ENCODE results near the gene SLC35E3.

SLC35E3 gene

GRCh38 chr12:68733661-68734071, 12.3 kb upstream of the SLC35E3 start:
- H3K9me2 ChIP-seq (replicated peaks; ENCODE audit: insufficient read depth, low read length), result no peaks in the 10 kb centered on the region
- H3K9me3 ChIP-seq (ENCODE audit: insufficient read depth, low read length), result no peaks in the 10 kb centered on the region
- no peak overlapping the region for H3K27ac ChIP-seq (ENCODE audit: low read depth, low read length)
- H3K27me3 ChIP-seq (ENCODE audit: low read length), result no peaks in the 10 kb centered on the region
- H3F3A ChIP-seq (ENCODE audit: insufficient read depth), result 0 out of 2 replicates have a peak, but pooled peaks cover 4% of the 10 kb centered on the region
- no peak overlapping the region for H3K4me3 ChIP-seq (ENCODE audit: insufficient read depth, low read length, poor library complexity, severe bottlenecking)
- H3K9ac ChIP-seq (ENCODE audit: low read length), result no peak overlapping the region
- peaks cover 49% of the 10 kb centered on the region for H3K36me3 ChIP-seq (ENCODE audit: low read length)
- TF ChIP-seq CTCF (IDR thresholded peaks at IDR 0.05; ENCODE audit: insufficient read depth, low read length, poor library complexity, severe bottlenecking) (no peak), EZH2phosphoT487 (conservative IDR thresholded peaks at IDR 0.05; ENCODE audit: low read length) (no peak)
- no peaks in the 10 kb centered on the region for H3K79me2 ChIP-seq (ENCODE audit: insufficient read depth, low read length)
- no peak overlapping the region for H3K4me2 ChIP-seq (ENCODE audit: low read depth, low read length, poor library complexity, severe bottlenecking)
- H4K20me1 ChIP-seq (ENCODE audit: low read depth, low read length), result no peaks in the 10 kb centered on the region
- H2AFZ ChIP-seq (ENCODE audit: low read depth, low read length, severe bottlenecking), result no peak overlapping the region

- Histone ChIP-seq H2AFZ (ENCODE audit: low read depth, low read length, severe bottlenecking) (no peak overlapping the region), H3K4me2 (ENCODE audit: low read depth, low read length, poor library complexity, severe bottlenecking) (no peak overlapping the region), H3K4me3 (ENCODE audit: insufficient read depth, low read length, poor library complexity, severe bottlenecking) (no peak overlapping the region), H3K27ac (ENCODE audit: low read depth, low read length) (no peak overlapping the region), H4K20me1 (ENCODE audit: low read depth, low read length) (no peaks in the 10 kb centered on the region), H3K27me3 (ENCODE audit: low read length) (no peaks in the 10 kb centered on the region), H3K79me2 (ENCODE audit: insufficient read depth, low read length) (no peaks in the 10 kb centered on the region), H3K9me2 (replicated peaks; ENCODE audit: insufficient read depth, low read length) (no peaks in the 10 kb centered on the region), H3K36me3 (ENCODE audit: low read length) (peaks cover 22% of the 10 kb centered on the region), H3K9me3 (ENCODE audit: insufficient read depth, low read length) (no peaks in the 10 kb centered on the region), H3K9ac (ENCODE audit: low read length) (no peak overlapping the region), H3F3A (ENCODE audit: insufficient read depth) (peaks cover 31% of the 10 kb centered on the region)
- no peak for TF ChIP-seq CTCF (IDR thresholded peaks at IDR 0.05; ENCODE audit: insufficient read depth, low read length, poor library complexity, severe bottlenecking)
- no peak for TF ChIP-seq EZH2phosphoT487 (conservative IDR thresholded peaks at IDR 0.05; ENCODE audit: low read length)
These were observed 6.1 kb upstream of the SLC35E3 start for GRCh38 chr12:68739891-68740290.

GRCh38 chr12:68743356-68743755, 2.6 kb upstream of the SLC35E3 start:
- H3K9ac ChIP-seq (ENCODE audit: low read length), result no peak overlapping the region
- H3K79me2 ChIP-seq (ENCODE audit: insufficient read depth, low read length), result peaks cover 19% of the 10 kb centered on the region
- H3K9me3 ChIP-seq (ENCODE audit: insufficient read depth, low read length), result no peaks in the 10 kb centered on the region
- H2AFZ ChIP-seq (ENCODE audit: low read depth, low read length, severe bottlenecking), result no peak overlapping the region
- no peaks in the 10 kb centered on the region for H3K27me3 ChIP-seq (ENCODE audit: low read length)
- no peaks in the 10 kb centered on the region for H3K9me2 ChIP-seq (replicated peaks; ENCODE audit: insufficient read depth, low read length)
- H3K36me3 ChIP-seq (ENCODE audit: low read length), result peaks cover 14% of the 10 kb centered on the region
- H3K4me2 ChIP-seq (ENCODE audit: low read depth, low read length, poor library complexity, severe bottlenecking), result no peak overlapping the region
- no peaks in the 10 kb centered on the region for H4K20me1 ChIP-seq (ENCODE audit: low read depth, low read length)
- H3K27ac ChIP-seq (ENCODE audit: low read depth, low read length), result no peak overlapping the region
- peaks cover 38% of the 10 kb centered on the region for H3F3A ChIP-seq (ENCODE audit: insufficient read depth)
- H3K4me3 ChIP-seq (ENCODE audit: insufficient read depth, low read length, poor library complexity, severe bottlenecking), result no peak overlapping the region
- TF ChIP-seq EZH2phosphoT487 (conservative IDR thresholded peaks at IDR 0.05; ENCODE audit: low read length) (no peak), CTCF (IDR thresholded peaks at IDR 0.05; ENCODE audit: insufficient read depth, low read length, poor library complexity, severe bottlenecking) (no peak)
